GM12891 (cell line): ENCODE results near the gene RCCD1.
A peak's percentile ranks its signal among the peaks of the same experiment; 100 is the strongest.

Source experiments
- POLR2A ChIP-seq: IDR thresholded peaks from 2 replicates; pipeline ENCODE4 v1.6.1; 2011; ENCODE audit warnings: low read depth, low read length, control low read depth
- POLR2AphosphoS5 ChIP-seq: IDR thresholded peaks from 2 replicates; pipeline ENCODE4 v1.6.1; 2011; ENCODE audit warnings: low read depth, low read length, control low read depth
- POU2F2 ChIP-seq: IDR thresholded peaks from 2 replicates; pipeline ENCODE4 v1.6.1; 2011; ENCODE audit warnings: low read depth, mild to moderate bottlenecking, control low read depth, low read length, moderate library complexity
- SPI1 ChIP-seq: IDR thresholded peaks from 2 replicates; pipeline ENCODE4 v1.6.1; 2011; ENCODE audit warnings: low read depth, low read length, control low read depth
- TAF1 ChIP-seq: IDR thresholded peaks from 2 replicates; pipeline ENCODE4 v1.6.1; 2011; ENCODE audit warnings: low read depth, low read length, control low read depth

- TF ChIP-seq POLR2AphosphoS5 (peak; percentile 90), POLR2A (peak; percentile 84), SPI1 (no peak), TAF1 (peak; percentile 58; the same call in 1 of the 2 replicates), POU2F2 (0 out of 2 replicates have a peak, but pooled peaks have one; percentile 25)
These were observed at the start of gene RCCD1 for GRCh38 chr15:90954712-90955623.
